Fibroblast of lung (primary cell): ENCODE data around the gene LPXN.

Experiments used
- CTCF ChIP-seq, 2 donors: IDR thresholded peaks in 1 of 2; conservative IDR thresholded peaks in 1 of 2; 1 replicate in 1 of 2; 2 replicates in 1 of 2; pipeline ENCODE4 v1.5.1; 2011 to 2012; ENCODE audit warnings: low read length in 2 of 2, control low read depth in 1 of 2, inconsistent platforms in 1 of 2, low read depth in 1 of 2, mild to moderate bottlenecking in 1 of 2
- EZH2 ChIP-seq: IDR thresholded peaks from 2 replicates; pipeline ENCODE4 v1.5.1; 2012; ENCODE audit warnings: low read length, control low read depth, mild to moderate bottlenecking; ENCODE audit errors: missing control alignments

DNA sequence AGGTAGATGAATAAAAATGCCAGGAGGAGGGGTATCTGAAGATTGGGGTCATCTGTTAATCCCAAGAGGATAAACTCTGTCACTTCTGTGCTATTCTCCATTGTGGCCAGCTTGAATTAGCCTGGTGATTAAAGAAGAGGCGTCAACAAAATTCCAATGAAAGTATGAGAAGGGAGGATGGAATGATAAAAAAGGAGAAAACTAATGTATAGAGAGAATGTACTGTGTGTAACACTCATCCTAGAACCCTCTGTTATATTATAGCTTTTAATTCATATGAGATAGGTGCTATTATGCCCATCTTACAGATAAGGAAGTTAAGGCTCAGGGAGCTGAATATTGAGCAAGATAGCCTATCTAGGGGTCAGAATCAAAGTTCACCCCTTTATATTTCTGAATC, 67.7 kb downstream of the LPXN start, which contains the start of gene OR5B21:
- TF ChIP-seq CTCF (conservative IDR thresholded peaks at IDR 0.05 in 1 of 2, IDR thresholded peaks at IDR 0.05 in 1 of 2; ENCODE audit: low read depth in 1 of 2, low read length in 2 of 2) (no peak), EZH2 (no peak)
